H9 (cell line): ENCODE data around the gene GLB1L2. TPM values are rescaled to one million over a fixed set of nuclear protein-coding genes. Genes with fewer than 3 reads are reported as not detected.

Experiments
- DNase-seq: peaks from one replicate; pipeline ENCODE4 v3.0.0-alpha.2; 2017
- H2AFZ ChIP-seq: one replicate; pipeline ENCODE4 v1.6.1; 2013; ENCODE audit warnings: mild to moderate bottlenecking, low read length, control low read depth, moderate library complexity
- H2AK5ac ChIP-seq: 2 replicates; pipeline ENCODE4 v1.6.1; 2013; ENCODE audit warnings: low read length, control low read depth, mixed read lengths; ENCODE audit not compliant: insufficient read length
- H2BK120ac ChIP-seq: one replicate; pipeline ENCODE4 v1.6.1; 2013; ENCODE audit warnings: low read depth, mild to moderate bottlenecking, low read length, control low read depth, inconsistent platforms; ENCODE audit not compliant: poor library complexity, severe bottlenecking
- H2BK12ac ChIP-seq: 2 replicates; pipeline ENCODE4 v1.6.1; 2013; ENCODE audit warnings: low read length, control low read depth, mixed read lengths, low read depth; ENCODE audit not compliant: insufficient read length
- H2BK15ac ChIP-seq: 2 replicates; pipeline ENCODE4 v1.6.1; 2013; ENCODE audit warnings: low read depth, low read length, control low read depth
- H2BK20ac ChIP-seq: one replicate; pipeline ENCODE4 v1.6.1; 2013; ENCODE audit warnings: low read depth, mild to moderate bottlenecking, low read length, control low read depth, inconsistent platforms; ENCODE audit not compliant: poor library complexity, severe bottlenecking
- H2BK5ac ChIP-seq: 2 replicates; pipeline ENCODE4 v1.6.1; 2013; ENCODE audit warnings: low read length, control low read depth, mixed read lengths; ENCODE audit not compliant: insufficient read length
- H3K14ac ChIP-seq: 2 replicates; pipeline ENCODE4 v1.6.1; 2013; ENCODE audit warnings: low read length, control low read depth; ENCODE audit not compliant: insufficient read depth
- H3K18ac ChIP-seq: 2 replicates; pipeline ENCODE4 v1.6.1; 2013; ENCODE audit warnings: low read depth, mild to moderate bottlenecking, mixed read lengths, low read length, control low read depth; ENCODE audit not compliant: insufficient read length
- H3K23ac ChIP-seq: 2 replicates; pipeline ENCODE4 v1.6.1; 2013; ENCODE audit warnings: low read length, control low read depth, mixed read lengths, low read depth; ENCODE audit not compliant: insufficient read length
- H3K23me2 ChIP-seq: 2 replicates; pipeline ENCODE4 v1.6.1; 2013; ENCODE audit warnings: low read depth, mild to moderate bottlenecking, mixed read lengths, low read length, control low read depth; ENCODE audit not compliant: insufficient read length, poor library complexity, severe bottlenecking
- H3K27ac ChIP-seq: 2 replicates; pipeline ENCODE4 v1.5.1; 2013; ENCODE audit warnings: low read length, control low read depth, mixed read lengths, low read depth; ENCODE audit not compliant: insufficient read length
- H3K27me3 ChIP-seq: 2 replicates; pipeline ENCODE4 v1.6.1; 2013; ENCODE audit warnings: low read length, control low read depth, inconsistent platforms; ENCODE audit not compliant: insufficient read depth
- H3K4ac ChIP-seq: 2 replicates; pipeline ENCODE4 v1.6.1; 2013; ENCODE audit warnings: low read depth, mild to moderate bottlenecking, control low read depth, inconsistent platforms, low read length, moderate library complexity
- H3K4me1 ChIP-seq: 2 replicates; pipeline ENCODE4 v1.6.1; 2013; ENCODE audit warnings: low read length, control low read depth, inconsistent platforms; ENCODE audit not compliant: insufficient read depth
- H3K4me2 ChIP-seq: 2 replicates; pipeline ENCODE4 v1.6.1; 2013; ENCODE audit warnings: low read length, control low read depth, mixed read lengths; ENCODE audit not compliant: insufficient read length, insufficient read depth
- H3K56ac ChIP-seq: 2 replicates; pipeline ENCODE4 v1.6.1; 2013; ENCODE audit warnings: low read depth, mild to moderate bottlenecking, mixed read lengths, low read length, control low read depth; ENCODE audit not compliant: insufficient read length
- H3K79me1 ChIP-seq: 2 replicates; pipeline ENCODE4 v1.6.1; 2013; ENCODE audit warnings: low read depth, mild to moderate bottlenecking, moderate library complexity, low read length, control low read depth, inconsistent platforms; ENCODE audit not compliant: insufficient read depth, poor library complexity, severe bottlenecking
- H3K79me2 ChIP-seq: 2 replicates; pipeline ENCODE4 v1.6.1; 2013; ENCODE audit warnings: low read length, control low read depth, inconsistent platforms; ENCODE audit not compliant: insufficient read depth
- H3K9ac ChIP-seq: 2 replicates; pipeline ENCODE4 v1.6.1; 2013; ENCODE audit warnings: low read length, control low read depth, mixed read lengths; ENCODE audit not compliant: insufficient read length; ENCODE audit errors: extremely low read depth
- H3K9me3 ChIP-seq: one replicate; pipeline ENCODE4 v1.6.1; 2013; ENCODE audit warnings: low read depth, low read length, inconsistent platforms; ENCODE audit not compliant: control insufficient read depth
- H3T11ph ChIP-seq: one replicate; pipeline ENCODE4 v1.6.1; 2013; ENCODE audit warnings: mild to moderate bottlenecking, low read length, control low read depth, inconsistent platforms
- H4K20me1 ChIP-seq: one replicate; pipeline ENCODE4 v1.6.1; 2013; ENCODE audit not compliant: control insufficient read depth, insufficient read length, insufficient read depth
- H4K5ac ChIP-seq: 2 replicates; pipeline ENCODE4 v1.6.1; 2013; ENCODE audit warnings: low read depth, mild to moderate bottlenecking, mixed read lengths, low read length, control low read depth; ENCODE audit not compliant: insufficient read length
- H4K8ac ChIP-seq: replicated peaks from 2 replicates; pipeline ENCODE4 v1.6.1; 2013; ENCODE audit warnings: low read length, control low read depth, mixed read lengths, low read depth; ENCODE audit not compliant: insufficient read length
- H4K91ac ChIP-seq: 2 replicates; pipeline ENCODE4 v1.6.1; 2013; ENCODE audit warnings: low read depth, mild to moderate bottlenecking, moderate library complexity, mixed read lengths, low read length, control low read depth; ENCODE audit not compliant: insufficient read length
- H3K27ac Mint-ChIP-seq, 3 experiments: 2 replicates in 2 of 3; 3 replicates in 1 of 3; pipeline ENCODE4 v1.8.0; 2020 to 2021; ENCODE audit warnings: mixed read lengths in 3 of 3, mild to moderate bottlenecking in 1 of 3, moderate library complexity in 1 of 3
- H3K27me3 Mint-ChIP-seq: 2 replicates; pipeline ENCODE4 v1.8.0; 2021; ENCODE audit warnings: low read depth, mild to moderate bottlenecking, moderate library complexity, mixed read lengths
- H3K36me3 Mint-ChIP-seq, 3 experiments: 2 replicates in 2 of 3; 3 replicates in 1 of 3; pipeline ENCODE4 v1.8.0; 2020 to 2021; ENCODE audit warnings: low read depth in 3 of 3, mixed read lengths in 3 of 3; ENCODE audit not compliant: insufficient read depth in 1 of 3
- H3K4me1 Mint-ChIP-seq, 2 experiments: 2 replicates each; pipeline ENCODE4 v1.8.0; 2020; ENCODE audit warnings: mixed read lengths in 2 of 2
- H3K4me3 Mint-ChIP-seq, 2 experiments: 2 replicates in 1 of 2; 3 replicates in 1 of 2; pipeline ENCODE4 v1.8.0; 2020 to 2021; ENCODE audit warnings: mild to moderate bottlenecking in 2 of 2, mixed read lengths in 2 of 2, moderate library complexity in 1 of 2
- H3K9me3 Mint-ChIP-seq, 2 experiments: 2 replicates in 1 of 2; 3 replicates in 1 of 2; pipeline ENCODE4 v1.8.0; 2020; ENCODE audit warnings: mild to moderate bottlenecking in 2 of 2, mixed read lengths in 2 of 2, moderate library complexity in 1 of 2
- CTCF ChIP-seq: fragments of 200-600 bp; sonication (generic); conservative IDR thresholded peaks from 3 replicates; pipeline ENCODE4 v1.8.0; 2021; ENCODE audit warnings: antibody characterized with exemption, mild to moderate bottlenecking
- WGBS: extraction: QIAGEN DNeasy Blood & Tissue Kit; methylation state at CpG from one replicate; pipeline ENCODE4 v1.1.7; 2013; ENCODE audit warnings: missing lambda C conversion rate, low lambda C conversion rate, mixed read lengths; ENCODE audit not compliant: insufficient read length; ENCODE audit errors: extremely low coverage; 5-methylcytosine and 5-hydroxymethylcytosine counted together
- total RNA-seq: library from RNA; stranded (reverse); gene quantifications from 2 replicates; pipeline ENCODE4 v1.2.1, GENCODE V29; 2021

GLB1L2 gene
- total RNA-seq, 1 experiment from 2014 or later, result 2.4 TPM

GRCh38 chr11:134383576-134384221 is 51.9 kb downstream of the GLB1L2 start:
- TF ChIP-seq CTCF, result no peak
- Histone ChIP-seq H3K27me3 (no peaks in the 10 kb centered on the region), H2BK20ac (no peak overlapping the region), H2AFZ (no peak overlapping the region), H3K56ac (no peak overlapping the region), H3K79me1 (no peaks in the 10 kb centered on the region), H3K27ac (no peak overlapping the region), H3K9ac (no peak overlapping the region), H4K8ac (no peak overlapping the region), H4K5ac (no peak overlapping the region), H2BK15ac (no peak overlapping the region), H3T11ph (no peak overlapping the region), H4K91ac (no peak overlapping the region), H3K4ac (no peak overlapping the region), H3K23me2 (no peaks in the 10 kb centered on the region), H3K4me2 (no peak overlapping the region), H4K20me1 (no peaks in the 10 kb centered on the region), H3K23ac (no peak overlapping the region), H3K14ac (no peak overlapping the region), H3K18ac (no peak overlapping the region), H3K79me2 (no peaks in the 10 kb centered on the region), H3K4me1 (no peaks in the 10 kb centered on the region), H3K9me3 (no peaks in the 10 kb centered on the region), H2BK5ac (no peak overlapping the region), H2BK120ac (no peak overlapping the region), H2BK12ac (no peak overlapping the region), H2AK5ac (no peak overlapping the region)
- no peak for DNase-seq
- H3K9me3 Mint-ChIP-seq, result no peaks in the 10 kb centered on the region
- no peak overlapping the region for H3K4me3 Mint-ChIP-seq
- no peak overlapping the region for H3K27ac Mint-ChIP-seq
- no CpG with 5 or more reads among the region's 78 CpGs for WGBS
- H3K27me3 Mint-ChIP-seq, result no peaks in the 10 kb centered on the region
- peaks cover 9 to 10% of the 10 kb centered on the region in 2 experiments for H3K4me1 Mint-ChIP-seq
- H3K36me3 Mint-ChIP-seq, result peaks cover 5 to 28% (median 21%) of the 10 kb centered on the region in 3 experiments; a peak in 6 of 7 replicates
